Trophoblast cell (in vitro differentiated cells and primary cell): Measurements from ENCODE around the gene KY.

Experiments used
- DNase-seq, 2 donors: peaks; one replicate each; pipeline ENCODE4 v3.0.0-alpha.2; 2016
- H2AFZ ChIP-seq: 2 replicates; pipeline ENCODE4 v1.6.1; 2013; ENCODE audit warnings: low read length, moderate library complexity, mild to moderate bottlenecking; ENCODE audit not compliant: insufficient read depth, poor library complexity
- H2AK5ac ChIP-seq: 2 replicates; pipeline ENCODE4 v1.6.1; 2013; ENCODE audit warnings: mild to moderate bottlenecking, low read length
- H2BK120ac ChIP-seq: 2 replicates; pipeline ENCODE4 v1.6.1; 2013; ENCODE audit warnings: low read length, mild to moderate bottlenecking, moderate library complexity; ENCODE audit not compliant: insufficient read depth, poor library complexity
- H2BK12ac ChIP-seq: 2 replicates; pipeline ENCODE4 v1.6.1; 2013; ENCODE audit warnings: mild to moderate bottlenecking, low read length, moderate library complexity
- H2BK5ac ChIP-seq: 2 replicates; pipeline ENCODE4 v1.6.1; 2013; ENCODE audit warnings: low read length, low read depth, moderate library complexity, mild to moderate bottlenecking; ENCODE audit not compliant: poor library complexity
- H3K14ac ChIP-seq: 2 replicates; pipeline ENCODE4 v1.6.1; 2013; ENCODE audit warnings: mild to moderate bottlenecking, low read length
- H3K18ac ChIP-seq: 2 replicates; pipeline ENCODE4 v1.6.1; 2013; ENCODE audit warnings: mild to moderate bottlenecking, low read length
- H3K23ac ChIP-seq: 2 replicates; pipeline ENCODE4 v1.6.1; 2013; ENCODE audit warnings: low read length
- H3K27ac ChIP-seq: 2 replicates; pipeline ENCODE4 v1.5.1; 2013; ENCODE audit warnings: low read depth, mild to moderate bottlenecking, inconsistent platforms, low read length, moderate library complexity
- H3K27me3 ChIP-seq: 2 replicates; pipeline ENCODE4 v1.6.1; 2013; ENCODE audit warnings: inconsistent platforms, mild to moderate bottlenecking, low read length, moderate library complexity; ENCODE audit not compliant: insufficient read depth
- H3K36me3 ChIP-seq, 2 experiments: 1 replicate in 1 of 2; 2 replicates in 1 of 2; pipeline ENCODE4 v1.6.1; 2013; ENCODE audit warnings: low read length in 2 of 2, mild to moderate bottlenecking in 2 of 2, moderate library complexity in 1 of 2; ENCODE audit not compliant: insufficient read depth in 2 of 2, control insufficient read depth in 1 of 2
- H3K4ac ChIP-seq: 2 replicates; pipeline ENCODE4 v1.6.1; 2013; ENCODE audit warnings: low read depth, mild to moderate bottlenecking, low read length, moderate library complexity
- H3K4me1 ChIP-seq, 2 experiments: 1 replicate in 1 of 2; 2 replicates in 1 of 2; pipeline ENCODE4 v1.6.1; 2013; ENCODE audit warnings: low read length in 2 of 2, mild to moderate bottlenecking in 2 of 2, moderate library complexity in 1 of 2; ENCODE audit not compliant: insufficient read depth in 2 of 2, control insufficient read depth in 1 of 2
- H3K4me2 ChIP-seq: 2 replicates; pipeline ENCODE4 v1.6.1; 2013; ENCODE audit warnings: inconsistent platforms, mild to moderate bottlenecking, low read length, moderate library complexity
- H3K4me3 ChIP-seq: 2 replicates; pipeline ENCODE4 v1.5.1; 2013; ENCODE audit warnings: mild to moderate bottlenecking, low read depth, low read length, inconsistent platforms
- H3K79me1 ChIP-seq: one replicate; pipeline ENCODE4 v1.6.1; 2013; ENCODE audit warnings: low read length
- H3K79me2 ChIP-seq: 2 replicates; pipeline ENCODE4 v1.6.1; 2013; ENCODE audit warnings: low read length, mild to moderate bottlenecking; ENCODE audit not compliant: control insufficient read depth, insufficient read depth, poor library complexity
- H3K9ac ChIP-seq: 2 replicates; pipeline ENCODE4 v1.6.1; 2013; ENCODE audit warnings: mild to moderate bottlenecking, low read length
- H3K9me3 ChIP-seq: 2 replicates; pipeline ENCODE4 v1.6.1; 2013; ENCODE audit warnings: low read depth, mild to moderate bottlenecking, control low read depth, inconsistent platforms, low read length; ENCODE audit not compliant: insufficient read depth
- H4K12ac ChIP-seq: 2 replicates; pipeline ENCODE4 v1.6.1; 2013; ENCODE audit warnings: low read depth, mild to moderate bottlenecking, low read length, moderate library complexity
- H4K8ac ChIP-seq: 2 replicates; pipeline ENCODE4 v1.6.1; 2013; ENCODE audit warnings: low read depth, mild to moderate bottlenecking, low read length, moderate library complexity
- H4K91ac ChIP-seq: one replicate; pipeline ENCODE4 v1.6.1; 2013; ENCODE audit warnings: low read depth, mild to moderate bottlenecking, low read length, moderate library complexity
- WGBS: extraction: QIAGEN DNeasy Blood & Tissue Kit; methylation state at CpG from one replicate; pipeline ENCODE4 v1.1.7; 2013; ENCODE audit warnings: missing lambda C conversion rate; ENCODE audit not compliant: insufficient read length, insufficient coverage; ENCODE audit errors: extremely low coverage; 5-methylcytosine and 5-hydroxymethylcytosine counted together

KY gene

GRCh38 chr3:134654031-134654430, 3.2 kb upstream of the KY start:
- Histone ChIP-seq H3K4me2 (no peak overlapping the region), H3K79me1 (no peaks in the 10 kb centered on the region), H2AFZ (no peak overlapping the region), H3K14ac (no peak overlapping the region), H3K9me3 (peaks cover 5% of the 10 kb centered on the region), H3K36me3 (peaks cover 0 to 3% of the 10 kb centered on the region in 2 experiments), H3K4me1 (peaks cover 4% of the 10 kb centered on the region in 2 experiments), H3K9ac (no peak overlapping the region), H2BK12ac (no peak overlapping the region), H2BK5ac (no peak overlapping the region), H2AK5ac (no peak overlapping the region), H3K18ac (no peak overlapping the region), H3K4me3 (no peak overlapping the region), H3K27me3 (peaks cover 44% of the 10 kb centered on the region), H2BK120ac (no peak overlapping the region), H4K12ac (no peak overlapping the region), H4K8ac (no peak overlapping the region), H3K4ac (no peak overlapping the region), H3K79me2 (no peaks in the 10 kb centered on the region), H3K23ac (no peak overlapping the region), H3K27ac (no peak overlapping the region), H4K91ac (no peak overlapping the region)
- WGBS, result no CpG with 5 or more reads among the region's 1 CpG
- no peak for DNase-seq

- Histone ChIP-seq H3K79me2 (no peaks in the 10 kb centered on the region), H2AFZ (no peak overlapping the region), H3K18ac (no peak overlapping the region), H3K4me2 (no peak overlapping the region), H3K9me3 (peaks cover 5% of the 10 kb centered on the region), H3K4ac (no peak overlapping the region), H4K91ac (no peak overlapping the region), H3K4me3 (no peak overlapping the region), H2BK120ac (no peak overlapping the region), H3K9ac (no peak overlapping the region), H3K23ac (no peak overlapping the region), H3K27me3 (peaks cover 46% of the 10 kb centered on the region), H3K79me1 (no peaks in the 10 kb centered on the region), H3K36me3 (peaks cover 0 to 3% of the 10 kb centered on the region in 2 experiments), H3K4me1 (peaks cover 4% of the 10 kb centered on the region in 2 experiments), H2BK12ac (no peak overlapping the region), H4K8ac (no peak overlapping the region), H2AK5ac (no peak overlapping the region), H2BK5ac (no peak overlapping the region), H3K27ac (no peak overlapping the region), H4K12ac (no peak overlapping the region), H3K14ac (no peak overlapping the region)
- no CpG with 5 or more reads among the region's 7 CpGs for WGBS
- DNase-seq, result no peak
Observed at GRCh38 chr3:134652886-134653630, 2.2 kb upstream of the KY start.

- no peak overlapping the region for H3K14ac ChIP-seq
- H3K4me2 ChIP-seq, result no peak overlapping the region
- H3K27ac ChIP-seq, result no peak overlapping the region
- no peak overlapping the region for H2AFZ ChIP-seq
- H3K4me1 ChIP-seq, result peaks cover 4% of the 10 kb centered on the region in 2 experiments
- no peak overlapping the region for H3K23ac ChIP-seq
- no CpG with 5 or more reads among the region's 7 CpGs for WGBS
- no peak overlapping the region for H4K12ac ChIP-seq
- H4K91ac ChIP-seq, result no peak overlapping the region
- H3K9ac ChIP-seq, result no peak overlapping the region
- H3K18ac ChIP-seq, result no peak overlapping the region
- no peak overlapping the region for H2AK5ac ChIP-seq
- no peak overlapping the region for H2BK12ac ChIP-seq
- no peaks in the 10 kb centered on the region for H3K79me2 ChIP-seq
- H4K8ac ChIP-seq, result no peak overlapping the region
- peaks cover 5% of the 10 kb centered on the region for H3K9me3 ChIP-seq
- no peak overlapping the region for H2BK5ac ChIP-seq
- H3K79me1 ChIP-seq, result no peaks in the 10 kb centered on the region
- no peak overlapping the region for H3K4ac ChIP-seq
- H3K27me3 ChIP-seq, result peaks cover 48% of the 10 kb centered on the region
- peaks cover 0 to 3% of the 10 kb centered on the region in 2 experiments for H3K36me3 ChIP-seq
- DNase-seq, result no peak
- H3K4me3 ChIP-seq, result no peak overlapping the region
- no peak overlapping the region for H2BK120ac ChIP-seq
Observed at GRCh38 chr3:134652409-134652831, 1.6 kb upstream of the KY start.

GRCh38 chr3:134651347-134652041, 672 bp upstream of the KY start:
- H3K27me3 ChIP-seq, result peaks cover 48% of the 10 kb centered on the region
- no peak for DNase-seq

More at GRCh38 chr3:134651347-134652041, 672 bp upstream of the KY start:
- Histone ChIP-seq H3K4ac (no peak overlapping the region), H3K23ac (no peak overlapping the region), H4K91ac (no peak overlapping the region), H3K4me3 (no peak overlapping the region), H3K9ac (no peak overlapping the region), H3K4me2 (peak overlapping the region; percentile 69), H2BK5ac (no peak overlapping the region), H3K14ac (no peak overlapping the region), H3K27ac (no peak overlapping the region), H4K8ac (no peak overlapping the region), H2BK120ac (no peak overlapping the region), H2BK12ac (no peak overlapping the region), H4K12ac (no peak overlapping the region), H2AK5ac (no peak overlapping the region), H3K9me3 (peaks cover 5% of the 10 kb centered on the region), H3K36me3 (peaks cover 0 to 3% of the 10 kb centered on the region in 2 experiments), H2AFZ (no peak overlapping the region), H3K79me2 (no peaks in the 10 kb centered on the region), H3K79me1 (no peaks in the 10 kb centered on the region), H3K18ac (no peak overlapping the region), H3K4me1 (peaks cover 4% of the 10 kb centered on the region in 2 experiments)
- no CpG with 5 or more reads among the region's 17 CpGs for WGBS
